ENCODE results near the gene PACS1.
A peak's percentile ranks its signal among the peaks of the same experiment; 100 is the strongest.
"Not testable (repeated sequence)": the region's sequence is repeated elsewhere in the genome, so short reads cannot be mapped to it uniquely, and the experiment has no call there.

Gene PACS1

DNA sequence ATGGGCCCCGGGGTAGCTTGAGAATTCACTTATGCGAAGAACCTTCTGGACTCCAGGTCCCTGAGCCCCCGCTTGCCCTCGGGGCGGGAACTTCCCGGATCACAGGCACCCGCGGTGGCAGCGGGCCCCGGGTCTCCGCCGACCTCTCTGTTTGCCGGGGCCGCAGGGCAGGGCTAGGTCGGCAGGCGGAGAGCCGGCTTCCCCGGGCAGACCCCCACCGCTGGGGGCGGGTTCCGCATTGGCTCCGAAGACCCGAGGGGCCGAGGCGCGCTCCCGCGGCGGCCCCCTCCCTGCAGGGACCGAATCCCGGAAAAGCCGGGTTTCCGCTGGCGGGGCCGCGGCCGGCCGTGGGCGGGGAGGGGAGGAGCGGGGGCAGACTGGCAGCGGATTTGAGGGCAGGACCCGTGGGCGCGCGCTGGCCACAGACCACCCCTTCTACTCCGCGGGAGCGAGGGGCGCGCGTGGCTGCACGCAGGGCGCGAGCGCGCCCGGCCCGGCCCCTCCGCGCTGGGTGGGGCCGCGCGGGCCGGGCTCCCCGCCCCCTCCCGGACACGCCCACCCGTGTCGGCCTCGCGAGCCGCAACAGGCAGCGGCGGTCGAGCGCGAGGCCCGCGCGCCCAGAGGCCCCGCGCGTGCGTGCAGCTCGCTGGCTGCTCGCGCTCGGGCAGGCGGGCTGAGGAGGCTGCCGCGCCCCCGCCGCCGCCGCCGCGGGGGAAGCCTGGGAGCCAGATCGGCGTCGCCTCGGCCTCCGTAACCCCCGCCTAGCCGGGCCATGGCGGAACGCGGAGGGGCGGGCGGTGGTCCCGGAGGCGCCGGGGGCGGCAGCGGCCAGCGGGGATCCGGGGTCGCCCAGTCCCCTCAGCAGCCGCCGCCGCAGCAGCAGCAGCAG is at the start of gene PACS1:
Gene PACS1, plus strand, starts transcription at position 558 of the 889 bp plus-strand sequence. Its CDS starts 215 bp downstream, at position 773.
- peak; percentile 64 for DNase-seq

GRCh38 chr11:66020618-66021357 is 49.3 kb upstream of the PACS1 start:
- no peak for DNase-seq

- peak; percentile 64 for DNase-seq
Observed at GRCh38 chr11:66022401-66023185, 47.5 kb upstream of the PACS1 start.

GRCh38 chr11:66023186-66023440 is 47.0 kb upstream of the PACS1 start:
- not testable (repeated sequence) for DNase-seq

GRCh38 chr11:66026017-66026529 is 44.0 kb upstream of the PACS1 start, which contains the start of gene CATSPER1:
Gene CATSPER1 (minus strand): TSS chr11:66026479. CDS start chr11:66026379, 100 bp downstream.
- no peak for DNase-seq

DNA sequence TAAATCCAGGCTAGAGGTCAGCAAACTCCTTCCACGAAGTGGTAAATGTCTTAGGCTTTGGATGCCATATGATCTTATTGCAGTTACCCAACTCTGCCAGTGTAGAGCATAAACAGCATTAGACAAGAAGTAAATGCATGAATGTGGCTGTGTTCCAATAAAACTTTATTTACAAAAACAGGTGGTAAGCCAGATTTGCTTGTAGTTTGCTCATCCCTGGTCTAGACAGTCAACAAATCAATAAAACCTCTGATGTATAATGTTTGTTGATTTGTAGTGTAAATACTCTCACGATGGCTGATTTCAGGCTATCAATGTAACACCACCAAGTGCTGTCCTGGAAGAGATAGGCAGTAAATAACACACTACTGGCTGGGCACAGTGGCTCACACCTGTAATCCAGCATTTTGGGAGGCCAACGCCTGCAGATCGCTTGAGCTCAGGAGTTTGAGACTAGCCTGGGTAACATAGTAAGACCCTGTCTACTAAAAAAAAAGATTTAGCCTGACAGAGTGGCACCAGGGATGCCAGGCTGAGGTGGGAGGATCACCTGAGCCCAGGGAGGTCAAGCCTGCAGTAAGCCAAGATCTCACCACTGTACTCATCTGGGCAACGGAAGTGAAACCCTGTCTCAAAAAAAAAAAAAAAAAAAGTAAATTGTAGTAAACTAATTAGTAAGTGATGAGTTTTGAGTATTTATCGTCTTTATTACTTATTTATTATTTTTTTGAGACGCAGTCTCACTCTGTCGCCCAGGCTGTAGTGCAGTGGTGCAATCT is 36.9 kb upstream of the PACS1 start:
- no peak for DNase-seq

DNA sequence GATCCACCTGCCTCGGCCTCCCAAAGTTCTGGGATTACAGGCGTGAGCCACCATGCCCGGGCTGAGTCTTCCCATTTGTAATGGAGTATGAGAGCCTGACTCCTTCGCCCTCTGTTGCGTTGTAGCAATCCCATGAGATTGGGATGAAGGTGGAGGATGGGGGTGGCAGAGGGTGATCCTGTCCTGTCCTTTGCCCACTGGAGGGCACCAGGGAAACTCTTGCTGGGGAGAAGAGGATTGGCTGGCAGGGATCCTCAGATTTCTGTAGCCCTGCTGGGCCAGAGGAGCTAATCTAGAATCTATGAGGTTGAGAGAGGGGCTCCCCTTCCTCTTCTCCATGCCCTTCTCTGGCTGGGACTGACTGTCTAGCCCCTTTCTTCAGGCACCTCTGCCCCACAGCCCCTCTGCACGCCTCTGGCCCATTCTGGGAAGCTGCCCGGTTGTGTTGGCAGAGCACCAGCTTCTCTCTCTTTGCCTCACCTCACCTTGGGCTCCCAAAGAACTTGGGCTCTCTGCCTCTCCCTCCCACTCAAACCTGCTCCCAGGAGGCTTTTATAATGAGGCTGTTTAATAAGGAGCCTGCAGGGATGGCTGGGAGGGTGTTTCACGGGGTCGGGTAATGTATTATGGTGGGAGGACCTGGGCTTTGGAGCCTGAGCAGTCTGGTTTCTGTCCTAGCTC is 34.3 kb upstream of the PACS1 start:
- DNase-seq, result no peak

GRCh38 chr11:66036334-66036710 is 33.8 kb upstream of the PACS1 start:
- DNase-seq, result no peak

DNA sequence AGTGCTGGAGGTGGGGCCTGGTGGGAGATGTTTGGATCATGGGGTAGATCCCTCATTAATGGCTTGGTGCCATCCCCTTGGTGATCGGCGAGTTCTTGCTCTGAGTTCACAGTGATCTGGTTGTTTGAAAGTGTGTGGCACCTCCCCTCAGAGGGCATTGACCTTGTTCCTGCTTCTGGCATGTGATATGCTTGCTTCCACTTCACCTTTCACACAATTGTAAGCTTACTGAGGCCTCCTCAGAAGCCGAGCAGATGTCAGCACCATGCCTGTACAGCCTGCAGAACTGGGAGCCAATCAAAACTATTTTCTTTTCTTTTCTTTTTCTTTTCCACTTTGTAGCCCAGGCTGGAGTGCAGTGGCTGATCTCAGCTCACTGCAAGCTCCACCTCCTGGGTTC is 32.7 kb upstream of the PACS1 start:
- no peak for DNase-seq

DNA sequence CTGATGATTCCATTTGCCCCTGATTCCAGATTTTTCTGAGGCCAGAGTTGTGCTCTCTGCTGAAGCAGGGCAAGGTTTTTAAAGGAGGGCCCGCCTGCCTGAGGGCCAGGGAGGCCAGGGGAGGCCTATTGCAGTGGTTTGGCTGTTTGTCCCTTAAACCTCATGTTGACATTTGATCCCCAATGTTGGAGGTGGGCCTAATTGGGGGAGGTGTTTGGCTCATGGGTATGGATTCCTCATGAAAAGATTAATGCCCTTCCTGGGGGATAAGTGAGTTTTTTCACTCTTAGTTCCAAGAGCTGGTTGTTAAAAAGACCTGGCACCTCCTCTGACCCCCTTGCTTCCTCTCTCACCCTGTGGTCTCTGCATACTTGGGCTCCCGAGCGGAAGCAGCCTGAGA is 30.3 kb upstream of the PACS1 start:
- no peak for DNase-seq

- DNase-seq, result no peak
Observed at GRCh38 chr11:66042227-66042995, 27.7 kb upstream of the PACS1 start.

DNA sequence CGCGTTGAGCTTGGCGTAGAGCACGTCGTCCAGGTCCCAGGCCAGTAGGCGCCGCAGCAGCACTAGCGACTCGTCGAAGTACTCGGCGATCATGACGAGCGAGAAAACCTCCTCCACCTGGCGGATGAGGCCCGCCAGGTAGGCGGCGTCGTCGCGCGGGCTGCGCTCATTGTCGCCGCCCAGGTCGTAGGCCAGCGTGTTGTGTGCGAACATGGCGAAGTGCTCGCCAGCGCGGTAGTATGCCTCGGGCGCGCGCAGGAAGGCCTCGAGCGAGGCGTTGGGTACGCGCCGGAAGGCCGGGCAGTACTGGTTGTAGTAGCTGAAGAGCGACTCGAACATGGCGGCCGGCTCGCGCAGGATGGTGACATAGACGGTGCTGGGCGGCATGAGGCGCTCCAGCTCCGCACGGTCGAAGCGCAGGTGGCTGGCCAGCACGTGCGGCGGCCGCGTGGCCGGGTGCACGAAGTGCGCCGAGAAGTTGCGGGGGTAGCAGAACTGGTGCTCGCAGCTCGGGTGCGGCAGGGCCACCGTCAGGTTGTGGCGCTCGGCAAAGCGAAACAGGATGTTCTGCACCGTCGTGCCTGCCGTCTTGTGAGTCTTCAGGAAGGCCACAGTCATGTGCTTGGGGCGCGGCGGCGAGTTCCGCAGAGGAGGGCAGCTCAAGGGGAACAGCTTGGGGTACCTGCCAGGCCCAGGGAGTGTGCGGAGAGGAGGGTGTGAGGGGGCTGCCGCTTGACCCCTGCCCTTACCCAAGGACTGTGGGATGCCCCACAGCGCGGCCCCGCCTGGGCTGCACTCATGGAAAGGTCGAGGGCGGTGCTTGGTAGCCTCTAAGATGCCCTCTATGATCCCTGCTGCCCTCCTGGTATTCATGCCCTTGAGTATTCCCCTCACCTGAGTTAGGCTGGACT is 26.8 kb upstream of the PACS1 start:
- DNase-seq, result no peak

DNA sequence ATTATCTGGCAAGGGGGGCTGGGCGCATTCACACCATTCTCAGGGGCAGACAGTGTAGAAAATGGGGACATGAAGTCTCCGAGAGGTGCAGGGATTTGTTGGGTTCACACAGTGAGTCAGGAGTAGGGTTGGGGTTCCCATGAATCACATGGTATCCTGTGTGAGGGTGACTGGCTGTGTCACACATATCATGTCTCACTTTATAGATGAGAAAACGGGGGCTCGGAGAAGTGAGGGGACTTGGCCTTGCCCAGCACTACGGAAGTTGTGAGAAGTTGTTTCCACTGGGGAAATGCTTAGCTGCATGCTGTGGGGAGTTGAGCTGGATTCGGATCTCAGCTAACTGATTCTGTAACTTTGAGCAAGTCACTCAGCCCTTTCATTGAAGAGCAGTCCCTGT is 25.3 kb upstream of the PACS1 start:
- DNase-seq, result no peak

DNA sequence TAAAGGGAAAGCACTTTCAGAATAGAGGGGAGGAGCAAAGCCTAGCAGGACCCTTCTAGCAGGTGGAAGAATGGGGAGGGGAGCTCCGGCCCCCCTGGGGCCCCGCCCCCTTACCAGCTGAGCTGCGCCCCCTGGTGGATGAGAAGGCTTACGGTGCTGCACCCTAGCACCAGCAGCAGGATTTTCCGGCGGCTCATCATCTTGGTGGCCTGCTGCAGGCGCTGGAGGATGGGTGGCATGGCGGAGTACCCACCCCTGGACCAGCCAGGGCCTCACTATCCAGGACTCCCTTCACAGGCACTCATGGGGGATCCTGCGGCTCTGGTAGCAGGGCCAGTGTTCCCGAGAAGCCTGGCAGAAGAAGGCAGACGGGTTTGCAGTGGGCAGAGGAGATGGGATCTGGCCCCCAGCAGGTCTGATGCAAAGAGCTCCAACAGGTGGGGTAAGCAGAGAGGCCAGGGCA is 24.9 kb upstream of the PACS1 start:
- peak; percentile 74 for DNase-seq

GRCh38 chr11:66046901-66047300 is 23.2 kb upstream of the PACS1 start:
- DNase-seq, result no peak

DNA sequence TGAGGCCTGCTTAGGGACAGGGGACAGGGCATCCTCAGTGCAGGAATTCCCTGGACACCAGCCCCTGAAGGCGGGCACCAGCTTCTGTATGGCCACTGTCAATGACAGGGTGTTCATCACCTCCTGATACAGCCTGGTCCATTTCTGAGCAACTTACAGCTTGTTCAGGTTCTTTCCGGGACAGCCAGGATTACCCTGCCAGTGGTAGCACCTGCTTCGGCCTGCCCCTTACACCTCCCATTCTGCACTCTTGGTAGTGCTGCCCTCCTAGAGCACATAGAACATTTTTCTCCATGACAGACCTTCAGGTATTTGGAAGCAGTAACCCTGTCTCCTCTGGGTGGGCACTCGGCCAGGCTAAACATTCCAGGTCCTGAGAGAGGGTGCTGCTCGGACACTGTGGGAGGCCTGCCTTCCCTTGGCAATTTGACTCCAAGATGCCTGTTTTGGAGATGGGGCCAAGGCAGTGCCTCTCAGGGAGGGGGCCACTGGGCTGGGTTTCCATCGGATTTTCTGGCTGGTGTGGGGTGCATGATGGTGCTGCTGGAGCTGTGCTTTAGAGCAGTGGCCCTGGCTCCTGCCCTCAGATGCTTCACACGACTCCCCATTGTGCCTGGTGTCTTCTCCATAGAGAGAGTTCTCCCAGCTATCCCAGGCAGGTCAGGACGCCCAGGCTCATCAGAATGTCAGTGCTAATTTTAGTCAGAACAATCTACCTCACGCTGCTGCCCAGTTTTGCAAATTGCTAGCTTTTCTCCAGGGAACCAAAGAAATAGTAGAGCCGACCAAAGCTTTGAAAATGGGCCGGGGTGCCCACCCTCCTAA is 22.3 kb upstream of the PACS1 start:
- no peak for DNase-seq

DNA sequence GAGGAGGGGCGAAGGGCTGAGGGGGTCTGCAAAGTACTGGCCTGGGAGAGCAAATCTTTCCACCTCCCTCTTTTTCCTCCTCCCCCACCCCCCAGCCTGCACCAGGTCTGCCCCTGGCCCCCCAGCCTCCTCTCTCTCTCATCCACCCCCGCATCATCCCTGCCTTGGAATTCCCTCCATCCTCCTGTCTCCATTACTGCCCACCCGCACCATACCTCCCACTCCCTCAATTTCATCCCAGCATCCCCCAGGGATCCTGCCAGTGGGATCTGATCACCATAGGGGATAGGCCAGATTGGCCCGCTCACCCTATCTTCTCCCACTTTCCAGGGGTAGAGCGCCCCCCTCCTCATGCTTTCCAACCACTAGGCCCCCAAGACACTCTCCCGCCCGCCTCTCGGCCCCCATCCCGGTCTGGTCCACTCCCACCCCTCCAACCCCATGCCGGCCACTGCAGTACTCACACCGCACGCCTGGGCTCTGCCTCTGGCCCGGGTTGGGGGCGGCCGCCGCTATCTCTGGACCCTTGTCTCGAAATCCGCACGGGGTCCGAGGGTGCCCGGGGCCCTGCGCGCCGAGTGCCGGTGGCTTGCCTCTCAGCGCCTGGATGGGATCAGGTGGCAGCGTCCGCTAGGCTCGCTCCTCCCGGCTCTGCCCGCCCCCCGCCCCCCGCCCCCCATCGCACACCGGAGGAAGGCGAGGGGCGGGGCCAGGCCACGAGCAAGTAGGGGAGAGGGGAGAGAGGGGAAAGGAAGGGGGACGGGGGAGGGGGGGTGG is 21.3 kb upstream of the PACS1 start, which contains the start of gene GAL3ST3:
Gene GAL3ST3, minus strand, starts transcription at position 615 of the 777 bp plus-strand sequence. CDS start 3,746 bp downstream, outside the sequence.
- no peak for DNase-seq

All from activated CD4-positive, alpha-beta T cell treated with anti-CD3 and anti-CD28 coated beads for 1 hour (primary cell).